OCI-LY3 (cell line): ENCODE measurements around the gene DGLUCY.

Experiments used
- H2AFZ ChIP-seq: fragments of 200-600, 300-600 bp; shearing (Covaris generic); 2 replicates; pipeline ENCODE4 v1.6.0; 2014; ENCODE audit warnings: antibody characterized with exemption, low read depth, low read length
- H3K27ac ChIP-seq: fragments of 200-600, 300-600 bp; sonication (generic); 2 replicates; pipeline ENCODE4 v1.5.1; 2014; ENCODE audit warnings: mild to moderate bottlenecking, low read length, moderate library complexity, mixed read lengths
- H3K27me3 ChIP-seq: fragments of 200-600, 300-600 bp; sonication (generic); 2 replicates; pipeline ENCODE4 v1.6.1; 2014; ENCODE audit warnings: low read depth, low read length, mixed read lengths
- H3K36me3 ChIP-seq: fragments of 200-600, 300-600 bp; sonication (generic); replicated peaks from 2 replicates; pipeline ENCODE3; 2014; ENCODE audit warnings: low read depth, low read length, mixed read lengths
- H3K4me1 ChIP-seq: fragments of 300-600, 200-600 bp; sonication (generic); 2 replicates; pipeline ENCODE4 v1.6.1; 2014; ENCODE audit warnings: low read length, mixed read lengths
- H3K4me2 ChIP-seq: fragments of 200-600, 300-600 bp; sonication (generic); 2 replicates; pipeline ENCODE4 v1.6.1; 2014; ENCODE audit warnings: low read length, mixed read lengths
- H3K4me3 ChIP-seq: fragments of 300-600, 200-600 bp; sonication (generic); 2 replicates; pipeline ENCODE4 v1.5.1; 2014; ENCODE audit warnings: antibody characterized with exemption, mild to moderate bottlenecking, low read length, moderate library complexity
- H3K79me2 ChIP-seq: fragments of 300-600, 200-600 bp; shearing (Covaris generic); 2 replicates; pipeline ENCODE4 v1.6.1; 2014; ENCODE audit warnings: mild to moderate bottlenecking, low read length, mixed read lengths
- H3K9ac ChIP-seq: fragments of 300-600, 200-600 bp; shearing (Covaris generic); 2 replicates; pipeline ENCODE4 v1.6.0; 2014; ENCODE audit warnings: mild to moderate bottlenecking, low read length, moderate library complexity
- H3K9me3 ChIP-seq: fragments of 200-600, 300-600 bp; shearing (Covaris generic); 2 replicates; pipeline ENCODE4 v1.6.1; 2014; ENCODE audit warnings: low read length, mixed read lengths; ENCODE audit not compliant: insufficient read depth
- H4K20me1 ChIP-seq: fragments of 200-600, 300-600 bp; sonication (generic); 2 replicates; pipeline ENCODE4 v1.6.1; 2016; ENCODE audit warnings: low read length, mixed read lengths; ENCODE audit not compliant: insufficient read depth
- EZH2phosphoT487 ChIP-seq: fragments of 200-600 bp; shearing (Covaris generic); IDR thresholded peaks from 2 replicates; pipeline ENCODE4 v1.6.1; 2018; ENCODE audit warnings: antibody characterized with exemption, mixed run types, low read depth
- TF ChIP-seq, protein P1 (sequence below): fragments of 200-600, 300-600 bp; sonication (generic); IDR thresholded peaks from 2 replicates; pipeline ENCODE4 v1.5.1; 2014; ENCODE audit warnings: antibody characterized with exemption, low read length, low read depth

DGLUCY gene

DNA sequence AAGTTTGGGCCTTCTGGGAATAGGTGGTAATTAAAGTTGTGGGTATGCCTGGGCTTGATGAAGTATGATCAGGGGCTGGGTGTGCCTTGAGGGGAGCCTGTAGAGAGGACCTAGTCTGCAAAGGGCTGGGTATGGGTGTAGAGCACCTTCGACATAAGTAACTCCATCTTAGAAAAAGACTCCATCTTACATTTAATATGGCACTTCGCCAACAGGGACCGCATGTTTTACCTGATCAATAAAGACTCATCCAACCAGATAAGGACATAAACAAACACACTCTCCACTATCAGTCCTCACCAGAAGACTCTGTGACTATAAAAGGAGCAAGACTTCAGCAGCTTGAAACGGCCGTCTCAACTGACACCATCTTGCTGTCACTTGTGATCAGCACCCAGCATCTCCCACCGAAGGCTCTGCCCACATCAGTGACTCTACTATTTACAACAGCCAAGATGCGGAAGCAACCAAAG, 154.1 kb downstream of the DGLUCY start:
- H3K4me3 ChIP-seq: no peak overlapping the region
- H3K9ac ChIP-seq: no peak overlapping the region
- no peaks in the 10 kb centered on the region for H4K20me1 ChIP-seq
- H3K27ac ChIP-seq: no peak overlapping the region
- peaks cover 20% of the 10 kb centered on the region for H3K36me3 ChIP-seq
- no peaks in the 10 kb centered on the region for H3K27me3 ChIP-seq
- H3K4me2 ChIP-seq: no peak overlapping the region
- H3K9me3 ChIP-seq: no peaks in the 10 kb centered on the region
- TF ChIP-seq, protein P1, sequence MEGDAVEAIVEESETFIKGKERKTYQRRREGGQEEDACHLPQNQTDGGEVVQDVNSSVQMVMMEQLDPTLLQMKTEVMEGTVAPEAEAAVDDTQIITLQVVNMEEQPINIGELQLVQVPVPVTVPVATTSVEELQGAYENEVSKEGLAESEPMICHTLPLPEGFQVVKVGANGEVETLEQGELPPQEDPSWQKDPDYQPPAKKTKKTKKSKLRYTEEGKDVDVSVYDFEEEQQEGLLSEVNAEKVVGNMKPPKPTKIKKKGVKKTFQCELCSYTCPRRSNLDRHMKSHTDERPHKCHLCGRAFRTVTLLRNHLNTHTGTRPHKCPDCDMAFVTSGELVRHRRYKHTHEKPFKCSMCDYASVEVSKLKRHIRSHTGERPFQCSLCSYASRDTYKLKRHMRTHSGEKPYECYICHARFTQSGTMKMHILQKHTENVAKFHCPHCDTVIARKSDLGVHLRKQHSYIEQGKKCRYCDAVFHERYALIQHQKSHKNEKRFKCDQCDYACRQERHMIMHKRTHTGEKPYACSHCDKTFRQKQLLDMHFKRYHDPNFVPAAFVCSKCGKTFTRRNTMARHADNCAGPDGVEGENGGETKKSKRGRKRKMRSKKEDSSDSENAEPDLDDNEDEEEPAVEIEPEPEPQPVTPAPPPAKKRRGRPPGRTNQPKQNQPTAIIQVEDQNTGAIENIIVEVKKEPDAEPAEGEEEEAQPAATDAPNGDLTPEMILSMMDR: no peak
- H2AFZ ChIP-seq: no peak overlapping the region
- no peaks in the 10 kb centered on the region for H3K79me2 ChIP-seq
- H3K4me1 ChIP-seq: no peaks in the 10 kb centered on the region

DNA sequence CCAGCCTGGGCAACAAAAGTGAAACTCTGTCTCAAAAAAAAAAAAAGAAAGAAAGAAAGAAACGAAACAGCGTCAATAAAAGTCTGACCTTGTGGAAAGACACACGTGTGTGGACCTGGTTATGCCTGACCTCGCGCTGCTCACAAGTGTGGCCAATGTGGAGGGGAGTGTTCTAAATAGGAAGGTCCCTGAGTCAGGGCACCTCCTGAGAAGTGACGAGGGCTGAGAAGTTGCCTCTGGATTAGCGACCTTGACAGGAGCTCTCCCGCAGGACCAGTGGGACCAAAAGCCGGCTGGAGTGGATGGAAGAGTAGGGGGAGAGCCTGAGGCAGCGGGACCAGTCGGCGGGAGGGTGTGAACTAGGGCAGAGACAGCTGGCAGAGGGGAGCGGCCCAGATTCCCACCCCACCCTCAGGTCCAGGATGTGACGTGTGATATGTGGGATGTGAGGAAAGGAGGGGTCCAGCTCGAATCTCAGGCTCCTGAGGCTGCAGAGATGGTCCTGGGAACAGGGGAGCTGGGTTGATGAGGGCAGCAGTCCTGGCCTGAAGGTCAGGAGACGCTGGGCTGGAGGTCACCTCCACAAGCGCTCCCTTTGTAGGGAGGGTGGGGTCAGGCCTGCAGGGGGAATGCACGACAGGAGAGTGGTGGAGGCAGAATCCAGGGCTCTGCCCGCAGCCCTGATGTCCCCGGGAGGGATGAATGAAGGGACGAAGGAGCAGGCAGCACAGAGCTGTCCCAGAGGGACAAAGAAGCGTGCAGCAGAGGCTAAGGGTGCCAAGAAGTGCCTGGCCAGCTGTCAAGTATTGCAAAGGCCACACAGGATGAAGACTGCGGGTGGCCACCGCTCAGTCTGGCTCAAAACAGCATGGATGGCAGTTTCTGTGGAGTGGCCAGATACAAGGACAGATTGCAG, 155.5 kb downstream of the DGLUCY start:
- Histone ChIP-seq H3K9me3 (no peaks in the 10 kb centered on the region), H3K27ac (no peak overlapping the region), H3K36me3 (peaks cover 20% of the 10 kb centered on the region), H3K9ac (no peak overlapping the region), H3K4me1 (no peaks in the 10 kb centered on the region), H4K20me1 (no peaks in the 10 kb centered on the region), H2AFZ (no peak overlapping the region), H3K27me3 (no peaks in the 10 kb centered on the region), H3K4me2 (no peak overlapping the region), H3K4me3 (no peak overlapping the region), H3K79me2 (no peaks in the 10 kb centered on the region)
- TF ChIP-seq EZH2phosphoT487: no peak
- TF ChIP-seq, protein P1: no peak

DNA sequence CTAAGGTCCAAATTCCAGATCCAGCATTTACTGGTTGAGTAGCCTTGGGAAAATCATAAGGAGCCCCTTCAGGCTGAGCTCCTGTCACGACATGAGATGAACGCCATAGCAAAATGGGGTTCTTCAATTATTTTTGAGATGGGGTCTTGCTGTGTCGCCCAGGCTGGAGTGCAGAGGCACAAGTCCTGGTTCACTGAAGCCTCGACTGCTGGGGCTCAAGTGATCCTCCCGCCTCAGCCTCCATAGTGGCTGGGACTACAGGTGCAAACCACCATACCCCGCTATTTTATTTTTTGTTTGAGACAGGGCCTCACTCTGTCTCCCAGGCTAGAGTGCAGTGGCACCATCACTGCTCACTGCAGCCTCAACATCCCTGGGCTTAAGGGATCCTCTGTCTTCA, 156.3 kb downstream of the DGLUCY start:
- no peak overlapping the region for H2AFZ ChIP-seq
- H3K4me3 ChIP-seq: no peak overlapping the region
- no peaks in the 10 kb centered on the region for H3K27me3 ChIP-seq
- H3K36me3 ChIP-seq: peaks cover 25% of the 10 kb centered on the region
- no peaks in the 10 kb centered on the region for H3K79me2 ChIP-seq
- no peaks in the 10 kb centered on the region for H3K9me3 ChIP-seq
- no peaks in the 10 kb centered on the region for H4K20me1 ChIP-seq
- H3K4me1 ChIP-seq: no peaks in the 10 kb centered on the region
- no peak overlapping the region for H3K27ac ChIP-seq
- H3K4me2 ChIP-seq: no peak overlapping the region
- TF ChIP-seq, protein P1: no peak
- TF ChIP-seq EZH2phosphoT487: no peak
- no peak overlapping the region for H3K9ac ChIP-seq

DNA sequence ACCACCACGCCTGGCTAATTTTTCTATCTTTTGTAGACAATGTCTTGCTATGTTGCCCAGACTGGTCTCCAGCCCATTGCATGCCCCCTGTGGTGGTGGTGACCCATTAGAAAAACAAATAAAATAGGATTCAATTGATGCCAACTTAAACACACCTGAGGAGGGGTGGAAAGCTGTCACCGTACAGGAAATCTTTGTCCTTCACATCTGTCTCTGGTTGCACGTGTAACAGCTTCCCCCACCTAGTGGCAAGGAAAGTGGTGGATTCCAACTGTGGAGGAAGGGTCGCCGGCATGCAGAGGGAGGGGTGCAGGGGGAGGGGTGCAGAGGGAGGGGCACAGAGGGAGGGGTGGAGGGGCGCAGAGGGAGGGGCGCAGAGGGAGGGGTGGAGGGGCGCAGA, 156.7 kb downstream of the DGLUCY start:
- H3K9me3 ChIP-seq: no peaks in the 10 kb centered on the region
- H4K20me1 ChIP-seq: no peaks in the 10 kb centered on the region
- no peaks in the 10 kb centered on the region for H3K79me2 ChIP-seq
- H3K27me3 ChIP-seq: no peaks in the 10 kb centered on the region
- TF ChIP-seq EZH2phosphoT487: no peak
- TF ChIP-seq, protein P1: no peak
- no peak overlapping the region for H3K4me2 ChIP-seq
- no peaks in the 10 kb centered on the region for H3K4me1 ChIP-seq
- H3K9ac ChIP-seq: no peak overlapping the region
- no peak overlapping the region for H3K4me3 ChIP-seq
- H2AFZ ChIP-seq: no peak overlapping the region
- peaks cover 25% of the 10 kb centered on the region for H3K36me3 ChIP-seq
- no peak overlapping the region for H3K27ac ChIP-seq
